ENCODE data around the gene DPYD.

- TF ChIP-seq CTCF (conservative IDR thresholded peaks at IDR 0.05 in 1 of 2, IDR thresholded peaks at IDR 0.05 in 1 of 2; ENCODE audit: extremely low read depth in 1 of 2, insufficient read depth in 1 of 2, low read depth in 1 of 2, low read length in 2 of 2) (no peak), EZH2 (IDR thresholded peaks at IDR 0.05; ENCODE audit: borderline replicate concordance, low read length) (no peak)
These were observed 12.9 kb downstream of the DPYD start for GRCh38 chr1:97907886-97908285.

Data from mammary epithelial cell (primary cell).